Hematopoietic multipotent progenitor cell treated with erythropoietin and hydrocortisone succinate and interleukin-3 and kit ligand, for 6 days (in vitro differentiated cells): ENCODE results near the gene EGR4.

Source experiments
- DNase-seq: peaks from one replicate; pipeline ENCODE4 v3.0.0-alpha.2; 2015

EGR4 gene

GRCh38 chr2:73289304-73289703, 4.0 kb downstream of the EGR4 start:
- DNase-seq, result peak; percentile 43

- DNase-seq, result no peak
These were observed 7.2 kb downstream of the EGR4 start for GRCh38 chr2:73286134-73286655.

DNA sequence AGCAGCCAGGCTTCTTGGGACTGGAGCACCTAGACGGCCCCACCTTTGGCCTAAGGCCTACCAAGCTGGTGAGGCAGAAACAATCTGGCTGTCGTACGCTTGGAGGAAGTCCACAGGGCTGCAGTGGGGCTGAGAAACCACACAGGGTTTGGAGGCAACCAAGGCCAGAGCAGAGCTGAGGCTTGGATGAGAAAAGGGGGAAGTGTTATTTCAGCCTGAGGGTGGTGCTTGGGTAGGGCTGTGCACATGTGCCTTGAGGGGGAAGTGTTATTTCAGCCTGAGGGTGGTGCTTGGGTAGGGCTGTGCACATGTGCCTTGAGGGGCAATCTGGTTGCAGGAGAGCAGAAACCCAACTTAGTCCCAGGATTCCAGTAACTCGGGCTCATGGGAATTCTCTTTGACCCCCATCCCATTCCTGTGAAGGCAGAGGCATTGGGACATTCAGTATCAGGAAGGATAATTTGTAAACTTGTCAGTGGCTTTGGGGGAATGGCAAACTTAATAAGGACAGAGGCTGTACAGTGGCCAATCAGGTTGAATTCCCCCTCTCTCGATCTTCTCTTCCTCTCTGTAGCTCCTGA, 8.1 kb downstream of the EGR4 start:
- peak; percentile 79 for DNase-seq

DNA sequence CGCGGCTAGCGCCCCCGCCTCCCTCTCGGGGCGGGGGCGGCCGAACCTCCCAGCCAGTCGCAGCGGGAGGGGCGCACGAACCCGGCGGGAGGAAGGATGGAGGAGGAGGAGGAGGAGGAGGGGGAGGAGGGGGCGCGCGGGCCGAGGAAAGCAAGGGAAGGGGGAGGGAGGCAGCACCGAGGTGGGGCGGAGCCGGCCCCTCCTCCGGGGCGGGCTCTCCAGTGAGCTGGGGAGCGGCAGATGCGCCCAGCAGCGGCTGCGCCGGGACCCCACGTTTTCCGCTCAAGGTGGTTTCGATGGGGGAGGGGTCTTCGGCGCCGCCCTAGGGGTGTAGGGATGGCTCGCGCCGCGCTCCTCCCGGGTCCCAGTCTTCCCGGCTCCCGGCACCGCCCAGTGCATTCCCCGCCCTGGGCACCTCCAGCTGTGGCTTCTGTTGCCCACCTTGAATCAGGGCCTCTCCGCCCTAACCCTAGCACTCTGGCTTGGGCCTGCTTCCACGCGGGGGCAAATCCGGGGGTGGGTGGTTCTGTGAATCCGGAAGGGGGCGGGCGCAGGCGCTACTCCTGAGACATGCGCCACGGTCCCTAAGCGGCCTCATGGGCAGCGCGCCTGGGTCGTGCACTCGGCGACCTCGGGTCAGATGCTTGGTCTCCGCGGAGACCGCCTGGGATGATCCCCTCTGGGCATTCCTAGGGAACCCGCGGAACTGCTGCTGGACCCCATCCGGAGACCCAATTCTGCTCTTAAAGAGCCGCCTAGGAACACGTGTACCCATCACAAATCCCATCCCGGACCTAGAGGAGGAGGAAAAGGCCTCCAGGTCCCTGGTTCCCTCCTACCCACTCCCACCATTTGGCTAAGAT, 8.8 kb downstream of the EGR4 start, which contains the start of gene FBXO41:
Gene FBXO41, minus strand, starts transcription at position 183 of the 863 bp plus-strand sequence. CDS start 14,848 bp downstream, outside the sequence.
- peak; percentile 63 for DNase-seq

DNA sequence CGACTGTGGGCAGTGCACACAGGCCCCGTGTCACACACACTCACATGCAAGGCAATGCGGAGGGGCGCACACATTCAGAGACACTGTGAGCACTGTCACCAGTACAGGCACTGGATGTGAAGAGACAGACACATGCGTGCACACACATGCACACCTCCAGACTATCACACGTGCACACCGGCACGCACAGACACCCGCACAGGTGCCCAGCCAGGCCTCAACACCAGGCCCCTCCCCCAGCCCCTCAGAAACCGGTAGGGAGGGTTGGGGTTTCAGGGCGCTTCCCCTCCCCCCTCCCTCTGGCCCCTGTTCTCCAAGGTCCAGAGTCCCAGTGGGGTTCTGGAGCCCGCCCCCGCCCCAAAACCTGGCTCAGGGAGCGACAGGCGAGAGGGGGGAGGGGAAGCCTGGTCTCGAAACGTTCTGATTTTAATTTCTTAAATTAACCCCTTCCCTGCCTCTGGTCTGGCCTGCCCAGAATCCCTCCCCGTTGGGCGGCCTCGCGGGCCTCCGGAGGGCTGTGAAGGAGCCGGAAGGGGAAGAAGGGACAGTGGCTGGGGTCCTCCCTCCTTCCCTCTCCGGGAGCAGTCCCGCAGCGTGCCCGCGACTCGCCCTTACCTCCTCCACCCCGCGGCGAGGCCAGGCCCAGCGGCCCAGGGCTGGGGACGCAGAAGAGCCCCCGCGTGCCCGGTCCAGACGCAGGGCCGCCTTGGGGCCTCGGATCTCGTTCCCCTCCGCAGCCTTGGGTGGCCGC, 9.6 kb downstream of the EGR4 start:
- DNase-seq, result no peak

- DNase-seq, result no peak
These were observed 10.3 kb downstream of the EGR4 start for GRCh38 chr2:73282924-73283544.

- no peak for DNase-seq
These were observed 12.1 kb downstream of the EGR4 start for GRCh38 chr2:73281244-73281643.

GRCh38 chr2:73279852-73280251, 13.5 kb downstream of the EGR4 start:
- DNase-seq, result no peak

DNA sequence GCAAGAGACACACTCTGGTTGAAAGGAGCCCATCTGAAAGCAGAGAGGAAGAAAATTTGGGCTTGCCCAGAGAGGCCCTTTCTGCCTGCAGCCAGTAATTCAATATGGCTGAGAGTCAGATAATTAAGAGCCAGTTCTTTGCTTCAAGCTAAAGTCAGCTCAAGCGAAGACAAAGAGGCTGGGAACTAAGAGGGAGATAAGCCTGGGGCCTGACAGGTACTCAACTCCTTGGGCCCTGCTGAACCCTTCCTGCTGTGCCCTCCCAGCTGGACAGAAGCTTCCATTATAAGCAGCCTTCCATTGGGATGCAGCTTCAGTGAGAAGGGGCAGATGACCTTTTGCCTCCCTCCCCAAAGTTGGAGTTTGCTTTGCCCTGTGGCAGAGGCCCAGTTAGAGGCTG, 21.1 kb downstream of the EGR4 start:
- DNase-seq, result no peak

- no peak for DNase-seq
These were observed 23.5 kb downstream of the EGR4 start for GRCh38 chr2:73269686-73270465.

- DNase-seq, result peak; percentile 36
These were observed 24.3 kb downstream of the EGR4 start for GRCh38 chr2:73268830-73269685.

DNA sequence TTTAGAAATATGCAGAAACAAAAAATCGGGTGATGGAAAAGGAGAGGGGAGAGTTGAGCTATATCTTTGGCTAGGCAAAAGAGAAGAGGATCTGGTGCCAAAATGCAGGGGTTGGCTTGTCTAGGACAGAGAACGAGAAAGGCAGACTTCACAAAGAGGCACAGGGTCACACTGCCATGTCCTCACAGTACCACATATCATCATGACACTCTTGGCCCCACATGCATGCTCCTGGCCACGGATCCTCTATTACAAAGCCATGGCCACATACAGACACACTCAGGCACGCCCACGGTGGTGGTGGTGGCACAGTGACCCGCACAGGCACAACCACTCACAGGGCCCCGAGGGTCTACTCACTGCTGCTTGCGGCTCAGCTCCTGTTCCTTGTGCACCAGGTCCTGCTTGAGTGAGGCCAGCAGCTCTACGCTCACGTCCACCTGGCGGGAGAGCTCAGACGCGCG, 24.9 kb downstream of the EGR4 start:
- DNase-seq, result no peak

- DNase-seq, result no peak
These were observed 26.3 kb downstream of the EGR4 start for GRCh38 chr2:73267008-73267407.

DNA sequence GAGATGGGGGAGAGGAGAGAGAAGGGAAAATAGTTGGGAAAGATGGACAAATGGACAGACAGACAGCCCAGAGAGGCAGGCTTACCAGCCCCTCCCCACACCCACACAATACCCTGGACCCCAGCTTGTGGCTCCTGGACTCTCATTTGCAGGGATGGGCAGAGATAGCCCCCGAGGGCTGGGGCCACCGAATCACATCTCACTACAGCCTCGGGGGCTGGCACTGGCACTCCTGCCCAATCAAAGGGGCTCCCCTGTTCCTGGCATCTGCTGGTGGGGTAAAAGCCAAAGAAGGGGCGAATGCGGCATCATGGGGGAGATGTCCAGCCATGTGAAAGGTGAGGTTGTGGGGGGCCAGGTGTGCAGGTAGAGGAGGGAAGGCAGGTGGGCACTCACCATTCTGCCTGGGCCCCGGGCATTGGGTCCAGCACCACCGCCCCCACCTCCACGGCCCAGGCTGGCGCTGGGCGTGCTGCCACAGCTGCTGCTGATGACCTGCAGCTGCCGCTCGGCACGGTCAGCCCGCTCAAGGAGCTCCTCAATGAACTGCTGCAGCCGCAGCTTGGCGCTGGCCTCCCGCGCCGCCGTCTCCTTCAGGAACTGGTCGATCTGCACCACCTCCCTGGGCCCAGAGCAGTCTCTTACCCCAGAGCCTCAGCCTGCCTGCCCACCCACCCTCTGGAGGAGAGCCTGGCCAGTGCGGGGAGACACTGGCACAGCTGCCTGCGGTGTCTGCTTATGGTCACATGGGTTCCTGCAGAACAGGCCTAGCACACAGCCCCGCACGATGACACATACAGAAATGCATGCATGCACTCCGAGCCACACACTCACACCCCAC, 27.1 kb downstream of the EGR4 start:
- DNase-seq, result no peak

- DNase-seq, result no peak
These were observed 27.9 kb downstream of the EGR4 start for GRCh38 chr2:73265298-73266060.

GRCh38 chr2:73264783-73265182, 28.6 kb downstream of the EGR4 start:
- no peak for DNase-seq

DNA sequence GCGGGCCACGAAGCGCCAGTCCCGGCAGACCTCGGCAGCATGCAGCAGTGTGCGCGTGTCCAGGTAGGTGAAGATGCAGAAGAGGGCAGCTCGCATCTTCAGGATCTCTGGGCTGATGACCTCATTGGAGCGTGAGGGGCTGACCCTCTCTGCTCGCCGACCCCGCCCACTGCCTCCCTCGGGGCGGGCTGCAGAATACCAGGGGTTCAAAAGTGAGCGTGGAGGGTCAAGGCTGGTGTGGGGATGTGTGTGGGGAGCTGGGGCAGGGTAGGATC, 29.1 kb downstream of the EGR4 start:
- DNase-seq, result no peak

DNA sequence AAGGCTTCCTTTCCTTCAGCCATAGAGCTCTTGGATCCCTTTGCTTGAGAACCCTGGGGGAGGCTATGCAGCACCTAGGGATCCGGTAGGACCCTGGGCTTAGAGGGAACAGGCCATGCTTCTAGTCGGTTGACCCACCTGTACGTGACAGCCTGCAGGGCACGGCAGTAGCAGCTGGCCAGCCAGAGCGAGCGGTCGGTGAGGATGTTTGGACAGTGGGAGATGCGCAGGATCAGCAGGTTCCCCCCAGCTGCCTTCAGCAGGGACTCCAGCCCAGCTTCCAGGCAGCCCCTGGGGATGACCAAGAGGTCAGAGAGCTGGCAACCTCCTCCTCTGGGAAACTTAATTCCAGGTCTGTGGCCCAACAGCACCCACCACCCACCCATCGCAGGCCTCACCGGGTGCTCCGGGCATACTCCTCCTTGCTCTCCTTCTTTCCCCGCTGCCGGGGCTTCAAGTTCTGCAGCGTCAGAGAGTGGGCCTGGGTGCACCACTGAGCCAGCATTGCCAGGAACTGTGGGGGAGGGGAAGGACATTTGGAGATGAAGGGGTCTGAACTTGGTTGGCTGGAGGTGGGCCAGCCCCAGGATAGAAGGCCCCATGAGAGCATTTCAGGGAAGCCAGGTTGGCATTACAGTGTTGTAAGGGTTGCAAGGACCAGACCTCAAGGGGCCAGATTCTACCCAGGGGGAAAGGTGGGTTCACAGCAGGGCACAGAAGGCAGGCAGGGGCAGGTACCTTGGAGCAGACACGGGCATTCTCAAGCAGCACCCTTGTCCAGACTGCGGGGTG, 29.6 kb downstream of the EGR4 start:
- no peak for DNase-seq
